H1 (cell line): ENCODE measurements around the gene KIF23.

ENCODE experiments used
- CBX5 ChIP-seq: fragments of 300-800, 300-1000 bp; sonication (generic); IDR thresholded peaks from 2 replicates; pipeline ENCODE4 v1.7.1; 2016; ENCODE audit warnings: antibody characterized with exemption, low read length, low read depth
- CBX8 ChIP-seq: fragments of 300-800, 300-1000 bp; sonication (generic); IDR thresholded peaks from 2 replicates; pipeline ENCODE4 v1.7.1; 2016; ENCODE audit warnings: low read depth, low read length, borderline replicate concordance
- EP300 ChIP-seq, 2 experiments: IDR thresholded peaks; 1 replicate in 1 of 2; 2 replicates in 1 of 2; pipeline ENCODE4 v1.6.1; 2011 to 2012; ENCODE audit warnings: low read depth in 2 of 2, low read length in 2 of 2, mild to moderate bottlenecking in 2 of 2, borderline replicate concordance in 1 of 2, inconsistent platforms in 1 of 2, moderate library complexity in 1 of 2
- POLR2A ChIP-seq, 2 experiments: IDR thresholded peaks; 1 replicate in 1 of 2; 2 replicates in 1 of 2; pipeline ENCODE4 v1.6.1; 2011; ENCODE audit warnings: low read depth in 2 of 2, low read length in 2 of 2, mild to moderate bottlenecking in 2 of 2; ENCODE audit errors: control extremely low read depth in 1 of 2
- POLR2AphosphoS5 ChIP-seq: IDR thresholded peaks from 2 replicates; pipeline ENCODE4 v1.6.1; 2011; ENCODE audit warnings: low read depth, low read length
- TF ChIP-seq, protein P1 (sequence below), 3 experiments: IDR thresholded peaks; 1 replicate in 2 of 3; 2 replicates in 1 of 3; pipeline versions ENCODE4 v1.5.1 to v1.6.1; 2011; ENCODE audit warnings: low read length in 3 of 3, mild to moderate bottlenecking in 3 of 3, inconsistent platforms in 2 of 3, low read depth in 1 of 3, moderate library complexity in 1 of 3; ENCODE audit not compliant: insufficient read depth in 1 of 3; ENCODE audit errors: control extremely low read depth in 1 of 3
- TF ChIP-seq, protein P2 (sequence below): IDR thresholded peaks from 2 replicates; pipeline ENCODE4 v1.6.1; 2012; ENCODE audit warnings: inconsistent platforms

DNA sequence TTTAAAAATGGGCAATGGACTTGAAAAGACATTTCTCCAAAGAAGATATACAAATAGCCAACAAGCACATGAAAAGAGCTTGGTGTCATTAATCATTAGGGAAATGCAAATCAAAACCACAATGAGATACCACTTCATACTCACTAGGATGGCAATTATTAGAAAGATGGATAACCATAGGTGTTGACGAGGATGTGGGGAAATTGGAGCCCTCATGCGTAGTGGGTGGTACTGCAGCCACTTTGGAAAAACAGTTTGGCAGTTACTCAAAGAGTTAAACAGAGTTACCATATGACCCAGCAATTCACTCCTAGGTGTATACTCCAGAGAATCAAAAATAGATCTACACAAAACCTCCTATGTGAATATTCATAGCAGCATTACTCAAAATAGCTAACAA lies 65.8 kb downstream of the KIF23 start:
- TF ChIP-seq, protein P1, sequence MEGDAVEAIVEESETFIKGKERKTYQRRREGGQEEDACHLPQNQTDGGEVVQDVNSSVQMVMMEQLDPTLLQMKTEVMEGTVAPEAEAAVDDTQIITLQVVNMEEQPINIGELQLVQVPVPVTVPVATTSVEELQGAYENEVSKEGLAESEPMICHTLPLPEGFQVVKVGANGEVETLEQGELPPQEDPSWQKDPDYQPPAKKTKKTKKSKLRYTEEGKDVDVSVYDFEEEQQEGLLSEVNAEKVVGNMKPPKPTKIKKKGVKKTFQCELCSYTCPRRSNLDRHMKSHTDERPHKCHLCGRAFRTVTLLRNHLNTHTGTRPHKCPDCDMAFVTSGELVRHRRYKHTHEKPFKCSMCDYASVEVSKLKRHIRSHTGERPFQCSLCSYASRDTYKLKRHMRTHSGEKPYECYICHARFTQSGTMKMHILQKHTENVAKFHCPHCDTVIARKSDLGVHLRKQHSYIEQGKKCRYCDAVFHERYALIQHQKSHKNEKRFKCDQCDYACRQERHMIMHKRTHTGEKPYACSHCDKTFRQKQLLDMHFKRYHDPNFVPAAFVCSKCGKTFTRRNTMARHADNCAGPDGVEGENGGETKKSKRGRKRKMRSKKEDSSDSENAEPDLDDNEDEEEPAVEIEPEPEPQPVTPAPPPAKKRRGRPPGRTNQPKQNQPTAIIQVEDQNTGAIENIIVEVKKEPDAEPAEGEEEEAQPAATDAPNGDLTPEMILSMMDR (IDR thresholded peaks at IDR 0.05; ENCODE audit: control extremely low read depth in 1 of 3, insufficient read depth in 1 of 3, low read depth in 1 of 3, low read length in 3 of 3) = no peak
- no peak for TF ChIP-seq POLR2A (IDR thresholded peaks at IDR 0.05; ENCODE audit: control extremely low read depth in 1 of 2, low read depth in 2 of 2, low read length in 2 of 2)
- TF ChIP-seq EP300 (IDR thresholded peaks at IDR 0.05; ENCODE audit: borderline replicate concordance in 1 of 2, low read depth in 2 of 2, low read length in 2 of 2) = no peak
- TF ChIP-seq POLR2AphosphoS5 = no peak
- TF ChIP-seq, protein P2, sequence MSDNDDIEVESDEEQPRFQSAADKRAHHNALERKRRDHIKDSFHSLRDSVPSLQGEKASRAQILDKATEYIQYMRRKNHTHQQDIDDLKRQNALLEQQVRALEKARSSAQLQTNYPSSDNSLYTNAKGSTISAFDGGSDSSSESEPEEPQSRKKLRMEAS = no peak
- no peak for TF ChIP-seq CBX8
- no peak for TF ChIP-seq CBX5
